Measurements from ENCODE around the gene SLC22A13.

SLC22A13 gene

DNA sequence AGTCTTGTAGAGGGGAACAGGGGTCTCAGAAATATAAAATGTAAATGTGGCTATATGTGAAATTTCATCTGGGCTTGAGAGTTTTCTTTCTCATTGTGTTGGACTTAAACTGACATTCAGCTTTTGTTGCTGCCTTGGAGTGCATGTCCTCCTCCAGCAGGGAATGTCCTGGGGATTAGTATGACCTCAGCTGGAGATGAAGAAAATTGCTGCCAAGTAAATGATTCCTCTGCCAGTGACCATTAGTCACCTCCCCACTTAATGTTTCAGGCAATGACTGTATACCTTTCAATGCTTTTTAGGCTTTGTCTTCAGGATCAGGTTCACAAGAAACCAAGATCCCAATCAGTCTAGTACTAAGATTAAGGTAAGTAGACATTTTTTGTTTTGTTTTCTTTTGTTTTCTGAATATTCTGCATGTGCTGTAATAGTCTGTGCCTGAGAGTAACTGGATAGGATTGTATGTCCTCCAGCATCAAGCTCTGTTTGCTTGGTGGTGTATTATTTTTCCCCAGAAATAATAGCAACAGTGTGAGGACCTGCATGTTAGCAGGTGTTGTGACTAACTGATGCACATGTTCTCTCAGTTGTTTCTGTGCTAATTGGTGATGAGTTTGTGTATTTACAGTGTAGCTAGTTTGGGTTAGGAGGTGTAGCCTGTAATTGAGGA lies 18.1 kb upstream of the SLC22A13 start:
- no peak overlapping the region for H3K9ac ChIP-seq (ENCODE audit: low read depth, low read length, poor library complexity, severe bottlenecking)
- H3K9me3 ChIP-seq (ENCODE audit: insufficient read depth, low read depth, low read length), result no peaks in the 10 kb centered on the region
- no peaks in the 10 kb centered on the region for H3K79me2 ChIP-seq (ENCODE audit: insufficient read depth, low read length)

DNA sequence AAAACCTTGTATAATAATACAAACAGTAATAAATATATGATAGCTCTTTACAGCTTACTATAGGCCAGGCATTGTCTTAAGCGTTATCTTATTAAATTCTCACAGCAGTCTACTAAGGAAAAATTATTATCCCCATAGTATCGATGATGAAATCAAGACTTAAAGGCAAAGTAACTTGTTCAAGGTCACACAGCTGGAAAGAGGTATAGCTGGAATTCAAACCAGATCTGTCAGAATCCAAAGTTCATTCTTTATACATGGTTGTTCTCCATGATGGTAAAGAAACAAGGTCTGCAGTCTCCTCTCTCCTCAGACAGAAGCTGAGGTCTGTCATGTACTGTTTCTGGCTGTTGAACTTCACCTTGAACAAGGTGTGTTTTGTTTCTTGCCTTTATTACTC lies 15.4 kb upstream of the SLC22A13 start:
- Histone ChIP-seq H2AFZ (ENCODE audit: low read length) (no peak overlapping the region), H3K9ac (ENCODE audit: low read depth, low read length, poor library complexity, severe bottlenecking) (no peak overlapping the region), H3K9me2 (replicated peaks; ENCODE audit: low read depth, low read length) (no peaks in the 10 kb centered on the region), H3K27me3 (ENCODE audit: insufficient read depth, low read length, poor library complexity, severe bottlenecking) (no peaks in the 10 kb centered on the region), H3K36me3 (ENCODE audit: insufficient read depth, low read length) (peaks cover 95% of the 10 kb centered on the region), H4K20me1 (ENCODE audit: insufficient read depth, low read length, poor library complexity, severe bottlenecking) (no peaks in the 10 kb centered on the region), H3K4me1 (ENCODE audit: insufficient read depth, low read length, poor library complexity, severe bottlenecking) (no peaks in the 10 kb centered on the region), H3K79me2 (ENCODE audit: insufficient read depth, low read length) (no peaks in the 10 kb centered on the region), H3K4me2 (ENCODE audit: low read depth, low read length, poor library complexity, severe bottlenecking) (no peak overlapping the region), H3F3A (ENCODE audit: low read depth) (no peaks in the 10 kb centered on the region), H3K9me3 (ENCODE audit: insufficient read depth, low read depth, low read length) (no peaks in the 10 kb centered on the region), H3K4me3 (ENCODE audit: low read length, poor library complexity, severe bottlenecking) (no peak overlapping the region)
- TF ChIP-seq, protein P1, sequence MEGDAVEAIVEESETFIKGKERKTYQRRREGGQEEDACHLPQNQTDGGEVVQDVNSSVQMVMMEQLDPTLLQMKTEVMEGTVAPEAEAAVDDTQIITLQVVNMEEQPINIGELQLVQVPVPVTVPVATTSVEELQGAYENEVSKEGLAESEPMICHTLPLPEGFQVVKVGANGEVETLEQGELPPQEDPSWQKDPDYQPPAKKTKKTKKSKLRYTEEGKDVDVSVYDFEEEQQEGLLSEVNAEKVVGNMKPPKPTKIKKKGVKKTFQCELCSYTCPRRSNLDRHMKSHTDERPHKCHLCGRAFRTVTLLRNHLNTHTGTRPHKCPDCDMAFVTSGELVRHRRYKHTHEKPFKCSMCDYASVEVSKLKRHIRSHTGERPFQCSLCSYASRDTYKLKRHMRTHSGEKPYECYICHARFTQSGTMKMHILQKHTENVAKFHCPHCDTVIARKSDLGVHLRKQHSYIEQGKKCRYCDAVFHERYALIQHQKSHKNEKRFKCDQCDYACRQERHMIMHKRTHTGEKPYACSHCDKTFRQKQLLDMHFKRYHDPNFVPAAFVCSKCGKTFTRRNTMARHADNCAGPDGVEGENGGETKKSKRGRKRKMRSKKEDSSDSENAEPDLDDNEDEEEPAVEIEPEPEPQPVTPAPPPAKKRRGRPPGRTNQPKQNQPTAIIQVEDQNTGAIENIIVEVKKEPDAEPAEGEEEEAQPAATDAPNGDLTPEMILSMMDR (conservative IDR thresholded peaks at IDR 0.05; ENCODE audit: low read length), result no peak
- TF ChIP-seq EZH2phosphoT487 (IDR thresholded peaks at IDR 0.05; ENCODE audit: borderline replicate concordance), result no peak

More for the DNA sequence above, 18.1 kb upstream of the SLC22A13 start:
- Histone ChIP-seq H3K9me2 (replicated peaks; ENCODE audit: low read depth, low read length) (no peaks in the 10 kb centered on the region), H2AFZ (ENCODE audit: low read length) (no peak overlapping the region), H3K4me3 (ENCODE audit: low read length, poor library complexity, severe bottlenecking) (no peak overlapping the region), H3K27me3 (ENCODE audit: insufficient read depth, low read length, poor library complexity, severe bottlenecking) (no peaks in the 10 kb centered on the region), H3K4me2 (ENCODE audit: low read depth, low read length, poor library complexity, severe bottlenecking) (no peak overlapping the region), H4K20me1 (ENCODE audit: insufficient read depth, low read length, poor library complexity, severe bottlenecking) (peaks cover 3% of the 10 kb centered on the region), H3F3A (ENCODE audit: low read depth) (no peaks in the 10 kb centered on the region), H3K36me3 (ENCODE audit: insufficient read depth, low read length) (peaks cover 86% of the 10 kb centered on the region), H3K4me1 (ENCODE audit: insufficient read depth, low read length, poor library complexity, severe bottlenecking) (no peaks in the 10 kb centered on the region)
- TF ChIP-seq, protein P1 (conservative IDR thresholded peaks at IDR 0.05; ENCODE audit: low read length), result no peak
- no peak for TF ChIP-seq EZH2phosphoT487 (IDR thresholded peaks at IDR 0.05; ENCODE audit: borderline replicate concordance)

DNA sequence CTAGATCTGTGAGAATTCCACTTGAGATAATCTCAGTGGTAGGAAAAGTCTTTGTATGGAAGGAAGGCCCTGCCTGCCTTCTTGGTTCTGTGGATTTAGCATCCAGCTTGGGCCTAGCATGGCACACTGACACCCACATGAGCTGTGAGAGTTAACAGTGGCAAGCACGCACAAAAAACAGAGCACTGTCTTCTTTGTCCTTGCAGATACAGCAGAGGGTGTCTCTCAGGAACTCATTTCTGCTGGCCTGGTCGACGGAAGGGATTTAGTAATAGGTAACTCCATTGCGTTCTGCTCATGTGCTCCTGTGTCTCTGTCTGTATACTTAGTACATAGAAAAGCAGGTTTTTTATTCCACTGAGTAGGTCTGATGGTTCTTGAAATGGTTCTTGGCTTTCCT lies 14.4 kb upstream of the SLC22A13 start:
- H4K20me1 ChIP-seq (ENCODE audit: insufficient read depth, low read length, poor library complexity, severe bottlenecking), result no peaks in the 10 kb centered on the region
- no peaks in the 10 kb centered on the region for H3K4me1 ChIP-seq (ENCODE audit: insufficient read depth, low read length, poor library complexity, severe bottlenecking)
- H3K36me3 ChIP-seq (ENCODE audit: insufficient read depth, low read length), result peaks cover 98% of the 10 kb centered on the region

More for the DNA sequence above, 14.4 kb upstream of the SLC22A13 start:
- Histone ChIP-seq H3K79me2 (ENCODE audit: insufficient read depth, low read length) (no peaks in the 10 kb centered on the region), H3K9ac (ENCODE audit: low read depth, low read length, poor library complexity, severe bottlenecking) (no peak overlapping the region), H3K27me3 (ENCODE audit: insufficient read depth, low read length, poor library complexity, severe bottlenecking) (no peaks in the 10 kb centered on the region), H3K4me3 (ENCODE audit: low read length, poor library complexity, severe bottlenecking) (no peak overlapping the region), H3K9me2 (replicated peaks; ENCODE audit: low read depth, low read length) (no peaks in the 10 kb centered on the region), H2AFZ (ENCODE audit: low read length) (no peak overlapping the region), H3K9me3 (ENCODE audit: insufficient read depth, low read depth, low read length) (no peaks in the 10 kb centered on the region), H3F3A (ENCODE audit: low read depth) (no peaks in the 10 kb centered on the region), H3K4me2 (ENCODE audit: low read depth, low read length, poor library complexity, severe bottlenecking) (no peak overlapping the region)
- TF ChIP-seq, protein P1 (conservative IDR thresholded peaks at IDR 0.05; ENCODE audit: low read length), result no peak
- no peak for TF ChIP-seq EZH2phosphoT487 (IDR thresholded peaks at IDR 0.05; ENCODE audit: borderline replicate concordance)

Measured in Loucy (cell line).